GM12878 (cell line): ENCODE results near the gene SMIM22. TPM values are rescaled to one million over a fixed set of nuclear protein-coding genes. Genes with fewer than 3 reads are reported as not detected.

Experiments used
- ATAC-seq: fragments of 200-7000 bp; cut with Tn5 transposase; 3 replicates; pipeline ENCODE4 v1.9.1; 2020; ENCODE audit warnings: mild to moderate bottlenecking, moderate library complexity
- BruUV-seq: library from RNA; stranded (reverse); fragments of 400-500 nt; replicated peaks from 2 replicates; lab custom pipeline; 2021; lab: Mats Ljungman, UMichigan
- CTCF ChIA-PET: fragments of 300-600 bp; sonication (Branson Sonifier 250); formaldehyde crosslinking; extraction: SDS; loops from one replicate; lab custom pipeline; 2021; ENCODE audit warnings: inconsistent platforms; lab: Yijun Ruan, JAX
- POLR2A ChIA-PET: fragments of 350-600 bp; formaldehyde crosslinking; extraction: SDS; loops from one replicate; lab custom pipeline; 2021; ENCODE audit warnings: inconsistent platforms; lab: Charles Lee
- RAD21 ChIA-PET: fragments of 300-600 bp; sonication (Branson Sonifier 250); formaldehyde crosslinking; loops from one replicate; lab custom pipeline; 2023; ENCODE audit warnings: antibody characterized with exemption; ENCODE audit not compliant: unreplicated experiment; lab: Charles Lee
- SMC1A ChIA-PET: fragments of 300-600 bp; sonication (Branson Sonifier 250); formaldehyde crosslinking; loops from one replicate; lab custom pipeline; 2023; ENCODE audit not compliant: unreplicated experiment, uncharacterized antibody; lab: Charles Lee
- DNase-seq: peaks from one replicate; pipeline ENCODE4 v3.0.0-alpha.2; 2011; ENCODE audit warnings: low read depth, low spot score
- FAIRE-seq: peaks from 3 replicates; lab custom pipeline; 2011; peaks lifted over from hg19 to GRCh38; lab: Jason Lieb, UNC
- H2AFZ ChIP-seq: 2 replicates; pipeline ENCODE4 v1.6.0; 2011; ENCODE audit warnings: low read depth, low read length, control low read depth; ENCODE audit not compliant: control insufficient read depth
- H3K27ac ChIP-seq: 2 replicates; pipeline ENCODE4 v1.5.1; 2011; ENCODE audit warnings: control low read depth; ENCODE audit not compliant: control insufficient read depth, insufficient read depth
- H3K27me3 ChIP-seq, 2 experiments: replicated peaks in 1 of 2; 2 replicates each; pipeline versions ENCODE4 v1.6.0 to v1.6.1; 2011; ENCODE audit warnings: low read length in 1 of 2; ENCODE audit not compliant: control insufficient read depth in 2 of 2, insufficient read depth in 2 of 2
- H3K36me3 ChIP-seq, 2 experiments: 2 replicates each; pipeline ENCODE4 v1.5.1; 2011; ENCODE audit warnings: low read length in 1 of 2; ENCODE audit not compliant: control insufficient read depth in 2 of 2, insufficient read depth in 2 of 2
- H3K4me1 ChIP-seq: 2 replicates; pipeline ENCODE4 v1.6.1; 2011; ENCODE audit warnings: mild to moderate bottlenecking, low read length, moderate library complexity, mixed read lengths; ENCODE audit not compliant: control insufficient read depth, insufficient read depth
- H3K4me2 ChIP-seq: 2 replicates; pipeline ENCODE4 v1.6.0; 2011; ENCODE audit warnings: control low read depth; ENCODE audit not compliant: control insufficient read depth, insufficient read depth
- H3K4me3 ChIP-seq: fragments of 200-600 bp; sonication (generic); 2 replicates; pipeline ENCODE4 v1.5.1; 2016
- H3K79me2 ChIP-seq: 2 replicates; pipeline ENCODE4 v1.6.0; 2011; ENCODE audit warnings: low read length; ENCODE audit not compliant: control insufficient read depth, insufficient read depth
- H3K9ac ChIP-seq: 2 replicates; pipeline ENCODE4 v1.8.0; 2011; ENCODE audit warnings: low read length, control low read depth, mixed read lengths; ENCODE audit not compliant: control insufficient read depth, insufficient read depth
- H3K9me3 ChIP-seq: replicated peaks from 3 replicates; pipeline ENCODE4 v1.5.1; 2011; ENCODE audit warnings: mild to moderate bottlenecking, low read length; ENCODE audit not compliant: control insufficient read depth, insufficient read depth
- H4K20me1 ChIP-seq: 2 replicates; pipeline ENCODE4 v1.6.0; 2011; ENCODE audit not compliant: control insufficient read depth, insufficient read depth
- BMI1 ChIP-seq: fragments of 450-650 bp; IDR thresholded peaks from 2 replicates; pipeline ENCODE4 v1.6.1; 2016; ENCODE audit warnings: mild to moderate bottlenecking, moderate library complexity, borderline replicate concordance
- ETV6 ChIP-seq, 2 experiments: fragments of 450-650 bp in 1 of 2; IDR thresholded peaks in 1 of 2; conservative IDR thresholded peaks in 1 of 2; 2 replicates each; pipeline ENCODE4 v1.6.1; 2014; ENCODE audit warnings: antibody characterized with exemption in 1 of 2, borderline replicate concordance in 1 of 2, low read depth in 1 of 2, mild to moderate bottlenecking in 1 of 2, moderate library complexity in 1 of 2
- FOXM1 ChIP-seq: IDR thresholded peaks from 2 replicates; pipeline ENCODE4 v1.6.1; 2012; ENCODE audit warnings: low read depth, mild to moderate bottlenecking, inconsistent platforms, low read length, moderate library complexity
- HSF1 ChIP-seq: fragments of 150-350 bp; IDR thresholded peaks from 2 replicates; pipeline ENCODE4 v1.6.1; 2014; ENCODE audit warnings: mild to moderate bottlenecking, low read depth, low read length
- MLLT1 ChIP-seq: fragments of 450-650 bp; IDR thresholded peaks from 2 replicates; pipeline ENCODE4 v1.6.1; 2016; ENCODE audit warnings: mild to moderate bottlenecking
- NFXL1 ChIP-seq: fragments of 450-650 bp; IDR thresholded peaks from 2 replicates; pipeline ENCODE4 v1.6.1; 2017; ENCODE audit warnings: antibody characterized with exemption, mild to moderate bottlenecking, borderline replicate concordance
- POLR2AphosphoS2 ChIP-seq: IDR thresholded peaks from 2 replicates; pipeline ENCODE4 v1.6.1; 2011; ENCODE audit warnings: low read depth, mild to moderate bottlenecking, low read length, improper control_type of control experiment, moderate library complexity
- POLR2AphosphoS5 ChIP-seq: IDR thresholded peaks from 2 replicates; pipeline ENCODE4 v1.6.1; 2011; ENCODE audit warnings: mild to moderate bottlenecking, low read length, inconsistent platforms
- POU2F2 ChIP-seq: IDR thresholded peaks from 3 replicates; pipeline ENCODE4 v1.6.1; 2011; ENCODE audit warnings: low read depth, mild to moderate bottlenecking, low read length, borderline replicate concordance
- PRDM15 ChIP-seq: fragments of 450-650 bp; formaldehyde crosslinking; IDR thresholded peaks from 2 replicates; pipeline ENCODE4 v1.4.0; 2020; ENCODE audit warnings: mild to moderate bottlenecking, moderate library complexity
- RAD21 ChIP-seq: IDR thresholded peaks from 2 replicates; pipeline ENCODE4 v1.6.1; 2011; ENCODE audit warnings: mild to moderate bottlenecking, low read depth, low read length, moderate library complexity; ENCODE audit not compliant: insufficient read depth
- SMC3 ChIP-seq: IDR thresholded peaks from 2 replicates; pipeline ENCODE4 v1.6.1; 2011; ENCODE audit warnings: low read length, improper control_type of control experiment, borderline replicate concordance
- SUZ12 ChIP-seq: fragments of 200-600 bp; sonication (generic); IDR thresholded peaks from one replicate; pipeline ENCODE4 v1.6.1; 2018; ENCODE audit warnings: antibody characterized with exemption, mild to moderate bottlenecking; ENCODE audit not compliant: unreplicated experiment
- TAF1 ChIP-seq: IDR thresholded peaks from 2 replicates; pipeline ENCODE4 v1.6.1; 2011; ENCODE audit warnings: mild to moderate bottlenecking, low read depth, low read length, borderline replicate concordance
- USF2 ChIP-seq: IDR thresholded peaks from 2 replicates; pipeline ENCODE4 v1.6.1; 2011; ENCODE audit warnings: low read depth, low read length, improper control_type of control experiment, borderline replicate concordance
- WGBS: methylation state at CpG from one replicate; pipeline ENCODE4 v1.1.6; 2016; ENCODE audit warnings: low lambda C conversion rate; ENCODE audit not compliant: insufficient replicate concordance, insufficient coverage; ENCODE audit errors: missing lambda C conversion rate; 5-methylcytosine and 5-hydroxymethylcytosine counted together
- in situ Hi-C: fragments of 300-500 bp; cut with MboI; formaldehyde crosslinking; loops from 9 replicates; pipeline ENCODE4 v1.14.3; 2018; ENCODE audit warnings: mixed read lengths
- intact Hi-C: fragments of 100-400 bp; cut with micrococcal nuclease; formaldehyde crosslinking; loops from one replicate; pipeline ENCODE4 v1.14.2; 2022; ENCODE audit not compliant: unreplicated experiment
- polyA plus RNA-seq, 11 experiments: library from polyadenylated mRNA; depleted of rRNA in 4 of 11; unstranded in 6 of 11; stranded (reverse) in 5 of 11; fragments of >200 nt; fragmentation: Nextera tagmentation in 4 of 11; fragmentation: Illumina TruSeq in 1 of 11; extraction: Ambion mirVana in 4 of 11; extraction: Trizol in 1 of 11; gene quantifications; 1 replicate in 1 of 11; 2 replicates in 10 of 11; pipeline versions ENCODE4 v1.2.1 to v1.2.3, GENCODE V29; 2011 to 2016; ENCODE audit warnings: inconsistent platforms in 2 of 11, missing spikeins in 2 of 11, low read depth in 1 of 11
- total RNA-seq, 4 experiments: library from RNA; depleted of rRNA in 3 of 4; stranded (reverse); fragments of >200 nt in 3 of 4; fragmentation: Illumina TruSeq in 1 of 4; extraction: Trizol in 1 of 4; gene quantifications; 2 replicates each; pipeline versions ENCODE4 v1.2.1 to v1.2.3, GENCODE V29; 2013 to 2021

Gene SMIM22
- total and polyA plus RNA-seq, 10 of the 15 experiments (the other 5 are each of a cell fraction or from before 2014, with no cell fraction given), result 0.83 TPM; not detected in 9

- RAD21 ChIA-PET, result no interaction called here
- no peaks in the 10 kb centered on the region for H4K20me1 ChIP-seq
- TF ChIP-seq POU2F2 (no peak), SUZ12 (no peak), TAF1 (no peak), FOXM1 (no peak), PRDM15 (no peak), RAD21 (no peak), POLR2AphosphoS2 (no peak), SMC3 (no peak), ETV6 (conservative IDR thresholded peaks at IDR 0.05 in 1 of 2, IDR thresholded peaks at IDR 0.05 in 1 of 2; ENCODE audit: borderline replicate concordance in 1 of 2, low read depth in 1 of 2) (no peak), NFXL1 (no peak), USF2 (no peak), HSF1 (no peak), BMI1 (no peak), MLLT1 (no peak), POLR2AphosphoS5 (no peak)
- intact Hi-C loops (no loop called here), in situ Hi-C loops (no loop called here)
- SMC1A ChIA-PET, result no interaction called here
- H3K4me1 ChIP-seq, result no peaks in the 10 kb centered on the region
- no peak overlapping the region for H3K4me3 ChIP-seq
- WGBS, result 97% methylated on average over 16 of the region's 16 CpGs
- H2AFZ ChIP-seq, result no peak overlapping the region
- H3K4me2 ChIP-seq, result no peak overlapping the region
- no TSS peak for BruUV-seq
- H3K9ac ChIP-seq, result no peak overlapping the region
- no peak for DNase-seq
- H3K9me3 ChIP-seq, result no peaks in the 10 kb centered on the region
- POLR2A ChIA-PET, result interaction anchor here (0.7 kb wide), 1 partner anchor 345 kb away, joined by 4 read pairs; no protein-coding TSS in a partner anchor
- H3K36me3 ChIP-seq, result peaks cover 21 to 28% of the 10 kb centered on the region in 2 experiments
- FAIRE-seq, result no peak
- H3K27ac ChIP-seq, result no peak overlapping the region
- H3K27me3 ChIP-seq, result no peaks in the 10 kb centered on the region
- no peak for ATAC-seq
- CTCF ChIA-PET, result no interaction called here
- H3K79me2 ChIP-seq, result no peaks in the 10 kb centered on the region
These were observed 18.3 kb downstream of the SMIM22 start for GRCh38 chr16:4813251-4814003.
